HEK293 (cell line): ENCODE results near the gene FXYD4.

Experiments used
- CTCF ChIA-PET: fragments of 350-600 bp; formaldehyde crosslinking; extraction: SDS; loops from one replicate; lab custom pipeline; 2021; ENCODE audit warnings: antibody characterized with exemption; lab: Yijun Ruan, JAX
- POLR2A ChIA-PET: fragments of 300-600 bp; formaldehyde crosslinking; extraction: SDS; loops from one replicate; lab custom pipeline; 2020; ENCODE audit warnings: antibody characterized with exemption, inconsistent platforms; lab: Yijun Ruan, JAX
- H3K27ac ChIP-seq: fragments of 200-500 bp; sonication (Bioruptor generic); 2 replicates; pipeline ENCODE4 v1.5.1; 2014; ENCODE audit warnings: low read depth, low read length, control low read depth, inconsistent platforms; ENCODE audit errors: extremely low read depth
- H3K36me3 ChIP-seq, 2 experiments: fragments of 200-500 bp in 1 of 2; sonication (Bioruptor generic) in 1 of 2; 1 replicate in 1 of 2; 2 replicates in 1 of 2; pipeline ENCODE4 v1.5.1; 2014 to 2017; ENCODE audit warnings: inconsistent platforms in 2 of 2, low read length in 2 of 2; ENCODE audit not compliant: control insufficient read depth in 2 of 2, insufficient read depth in 1 of 2
- H3K4me1 ChIP-seq: fragments of 200-500 bp; sonication (Bioruptor generic); 2 replicates; pipeline ENCODE4 v1.5.1; 2014; ENCODE audit warnings: mild to moderate bottlenecking, low read length, inconsistent platforms; ENCODE audit not compliant: control insufficient read depth, insufficient read depth
- H3K4me3 ChIP-seq: 2 replicates; pipeline ENCODE4 v1.5.1; 2011; ENCODE audit warnings: low read depth, mild to moderate bottlenecking, control low read depth, low read length, moderate library complexity
- H3K9me3 ChIP-seq: fragments of 200-500 bp; sonication (Bioruptor generic); 2 replicates; pipeline ENCODE4 v1.5.1; 2014; ENCODE audit warnings: low read depth, low read length, inconsistent platforms; ENCODE audit not compliant: control insufficient read depth, insufficient read depth
- EGR2 ChIP-seq: fragments of 450-650 bp; formaldehyde crosslinking; IDR thresholded peaks from 2 replicates; pipeline ENCODE4 v1.5.1; 2016; ENCODE audit warnings: low read depth, missing biosample characterization, missing genetic modification characterization
- HOXD13 ChIP-seq: sonication (generic); formaldehyde crosslinking; IDR thresholded peaks from 2 replicates; pipeline ENCODE4 v1.8.0; 2022; ENCODE audit warnings: missing genetic modification reagents, borderline replicate concordance
- ZEB2 ChIP-seq: fragments of 450-650 bp; formaldehyde crosslinking; IDR thresholded peaks from 2 replicates; pipeline ENCODE4 v1.5.1; 2016; ENCODE audit warnings: missing biosample characterization, missing genetic modification characterization
- ZFHX2 ChIP-seq: fragments of 450-650 bp; formaldehyde crosslinking; conservative IDR thresholded peaks from 2 replicates; pipeline ENCODE4 v1.5.1; 2016; ENCODE audit warnings: missing biosample characterization, missing genetic modification characterization
- ZIC2 ChIP-seq: fragments of 450-650 bp; formaldehyde crosslinking; IDR thresholded peaks from 2 replicates; pipeline ENCODE4 v1.5.1; 2016; ENCODE audit warnings: missing biosample characterization, missing genetic modification characterization
- ZNF211 ChIP-seq: fragments of 450-650 bp; formaldehyde crosslinking; IDR thresholded peaks from 2 replicates; pipeline ENCODE4 v1.5.1; 2016; ENCODE audit warnings: low read depth, missing biosample characterization, missing genetic modification characterization
- ZNF214 ChIP-seq: fragments of 450-650 bp; formaldehyde crosslinking; IDR thresholded peaks from 2 replicates; pipeline ENCODE4 v1.5.1; 2017; ENCODE audit warnings: missing biosample characterization, mild to moderate bottlenecking, missing genetic modification characterization, borderline replicate concordance
- ZNF341 ChIP-seq: fragments of 450-650 bp; formaldehyde crosslinking; IDR thresholded peaks from 2 replicates; pipeline ENCODE4; 2016; ENCODE audit warnings: low read depth, missing biosample characterization, missing genetic modification characterization
- ZNF654 ChIP-seq: fragments of 450-650 bp; formaldehyde crosslinking; IDR thresholded peaks from 2 replicates; pipeline ENCODE4 v1.5.1; 2016; ENCODE audit warnings: low read depth, missing biosample characterization, missing genetic modification characterization
- ZNF660 ChIP-seq: fragments of 450-650 bp; IDR thresholded peaks from 2 replicates; pipeline ENCODE4 v1.5.1; 2018; ENCODE audit warnings: missing biosample characterization, mild to moderate bottlenecking, missing genetic modification characterization
- ZNF707 ChIP-seq: fragments of 450-650 bp; formaldehyde crosslinking; IDR thresholded peaks from 2 replicates; pipeline ENCODE4 v1.5.1; 2016; ENCODE audit warnings: missing biosample characterization, missing genetic modification characterization
- TF ChIP-seq, protein P1 (sequence below): fragments of 450-650 bp; formaldehyde crosslinking; IDR thresholded peaks from 2 replicates; pipeline ENCODE4 v1.5.1; 2016; ENCODE audit warnings: missing biosample characterization, missing genetic modification characterization
- TF ChIP-seq, protein P2 (sequence below): fragments of 450-650 bp; formaldehyde crosslinking; IDR thresholded peaks from 2 replicates; pipeline ENCODE4 v1.5.1; 2017; ENCODE audit warnings: missing biosample characterization, missing genetic modification characterization

FXYD4 gene

DNA sequence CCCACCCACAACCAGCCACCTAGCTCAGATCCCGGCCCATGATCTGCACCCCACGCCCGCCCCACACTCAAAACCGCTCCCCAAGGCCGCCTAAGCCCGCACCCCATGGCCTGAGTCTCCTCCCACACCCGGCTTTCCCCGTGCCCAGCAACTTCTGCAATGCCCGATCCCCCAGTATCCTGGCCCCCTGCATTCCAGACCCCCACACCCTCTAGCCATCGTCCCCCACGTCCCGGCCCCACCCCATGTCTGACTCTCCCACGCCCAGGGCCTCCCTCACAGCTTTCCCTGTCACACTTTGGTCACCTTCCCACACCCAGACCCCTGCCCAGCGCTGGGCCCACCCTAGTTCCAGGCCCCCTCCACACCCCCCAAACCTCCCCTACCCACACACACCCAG is 20.1 kb upstream of the FXYD4 start:
- Histone ChIP-seq H3K4me1 (peaks cover 18% of the 10 kb centered on the region), H3K4me3 (no peak overlapping the region), H3K27ac (no peak overlapping the region), H3K36me3 (no peaks in the 10 kb centered on the region), H3K9me3 (no peaks in the 10 kb centered on the region)
- ChIA-PET POLR2A (no interaction called here), CTCF (interaction anchor here (0.6 to 1.2 kb wide), 4 partner anchors 9 to 149 kb away, joined by 3 to 5 read pairs (median 3); no protein-coding TSS in a partner anchor)
- TF ChIP-seq ZIC2 (no peak), ZFHX2 (peak; percentile 29; the same call in 1 of the 2 replicates)

DNA sequence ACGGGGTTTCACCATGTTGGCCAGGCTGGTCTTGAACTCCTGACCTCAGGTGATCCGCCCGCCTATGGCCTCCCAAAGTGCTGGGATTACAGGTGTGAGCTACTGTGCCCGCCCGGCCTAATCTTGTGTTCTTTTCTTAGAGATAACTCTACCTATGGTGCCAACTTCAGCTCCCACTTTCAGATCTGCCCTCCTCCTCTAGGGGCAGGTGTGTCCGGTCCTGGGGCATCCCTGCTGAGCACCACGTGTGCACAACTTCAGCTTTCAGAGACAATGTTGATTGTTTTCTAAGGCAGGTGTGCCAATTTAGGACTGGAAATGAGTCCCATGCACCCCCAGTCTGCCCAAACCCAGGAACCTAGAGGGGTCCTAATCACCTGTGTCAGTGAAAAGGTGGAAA is 18.5 kb upstream of the FXYD4 start:
- POLR2A ChIA-PET = no interaction called here
- TF ChIP-seq ZEB2 (tag by site-specific recombination) (no peak), HOXD13 (CRISPR knock-in tag) (no peak), ZNF341 (tag by site-specific recombination) (no peak), ZNF707 (no peak), ZNF654 (tag by site-specific recombination) (no peak)
- CTCF ChIA-PET = interaction anchor here (0.6 to 1.5 kb wide), 4 partner anchors 9 to 32 kb away, joined by 3 to 4 read pairs (median 4); no protein-coding TSS in a partner anchor

DNA sequence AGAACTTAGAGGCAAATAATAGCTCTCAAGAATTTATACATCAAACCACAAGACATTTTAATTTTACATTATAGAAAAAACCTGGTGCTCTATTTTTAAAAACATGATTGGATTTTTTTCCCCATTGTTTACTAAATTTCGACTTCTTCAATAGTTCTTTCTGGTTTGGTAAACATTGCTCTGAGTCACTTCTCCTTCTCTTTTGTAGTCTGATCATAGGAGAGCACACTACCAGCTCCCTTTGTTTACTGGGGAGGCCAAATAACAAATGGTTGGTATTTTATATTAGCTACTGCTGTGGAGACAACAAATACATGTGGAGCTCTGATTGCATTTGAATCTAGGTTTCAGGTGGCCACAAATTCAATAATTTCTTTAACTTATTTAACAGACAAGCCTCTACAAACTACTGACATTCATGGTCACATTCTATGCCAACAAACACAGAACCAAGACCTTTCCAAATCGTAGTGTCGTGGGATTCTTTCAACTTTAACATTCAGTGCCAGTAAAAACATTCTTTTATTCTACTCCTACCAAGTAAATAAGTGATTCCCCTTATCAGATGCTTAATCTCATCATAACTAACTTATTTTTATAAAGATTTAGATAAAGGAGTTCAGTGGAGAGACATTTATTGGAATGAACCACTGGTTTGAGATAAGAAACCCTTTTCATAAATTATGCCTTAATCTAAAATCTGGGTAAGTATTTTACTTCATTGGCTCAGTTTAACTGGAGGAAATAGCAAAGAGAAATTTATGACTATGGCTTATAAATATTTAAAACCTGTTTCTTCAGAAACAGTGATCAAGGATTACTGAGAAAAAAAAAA is 17.7 kb upstream of the FXYD4 start:
- TF ChIP-seq, protein P1, sequence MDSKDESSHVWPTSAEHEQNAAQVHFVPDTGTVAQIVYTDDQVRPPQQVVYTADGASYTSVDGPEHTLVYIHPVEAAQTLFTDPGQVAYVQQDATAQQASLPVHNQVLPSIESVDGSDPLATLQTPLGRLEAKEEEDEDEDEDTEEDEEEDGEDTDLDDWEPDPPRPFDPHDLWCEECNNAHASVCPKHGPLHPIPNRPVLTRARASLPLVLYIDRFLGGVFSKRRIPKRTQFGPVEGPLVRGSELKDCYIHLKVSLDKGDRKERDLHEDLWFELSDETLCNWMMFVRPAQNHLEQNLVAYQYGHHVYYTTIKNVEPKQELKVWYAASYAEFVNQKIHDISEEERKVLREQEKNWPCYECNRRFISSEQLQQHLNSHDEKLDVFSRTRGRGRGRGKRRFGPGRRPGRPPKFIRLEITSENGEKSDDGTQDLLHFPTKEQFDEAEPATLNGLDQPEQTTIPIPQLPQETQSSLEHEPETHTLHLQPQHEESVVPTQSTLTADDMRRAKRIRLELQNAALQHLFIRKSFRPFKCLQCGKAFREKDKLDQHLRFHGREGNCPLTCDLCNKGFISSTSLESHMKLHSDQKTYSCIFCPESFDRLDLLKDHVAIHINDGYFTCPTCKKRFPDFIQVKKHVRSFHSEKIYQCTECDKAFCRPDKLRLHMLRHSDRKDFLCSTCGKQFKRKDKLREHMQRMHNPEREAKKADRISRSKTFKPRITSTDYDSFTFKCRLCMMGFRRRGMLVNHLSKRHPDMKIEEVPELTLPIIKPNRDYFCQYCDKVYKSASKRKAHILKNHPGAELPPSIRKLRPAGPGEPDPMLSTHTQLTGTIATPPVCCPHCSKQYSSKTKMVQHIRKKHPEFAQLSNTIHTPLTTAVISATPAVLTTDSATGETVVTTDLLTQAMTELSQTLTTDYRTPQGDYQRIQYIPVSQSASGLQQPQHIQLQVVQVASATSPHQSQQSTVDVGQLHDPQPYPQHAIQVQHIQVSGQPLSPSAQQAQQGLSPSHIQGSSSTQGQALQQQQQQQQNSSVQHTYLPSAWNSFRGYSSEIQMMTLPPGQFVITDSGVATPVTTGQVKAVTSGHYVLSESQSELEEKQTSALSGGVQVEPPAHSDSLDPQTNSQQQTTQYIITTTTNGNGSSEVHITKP = peak; percentile 80
- TF ChIP-seq ZNF660 (peak; percentile 86), ZNF214 (tag by site-specific recombination) (no peak)
- TF ChIP-seq, protein P2, sequence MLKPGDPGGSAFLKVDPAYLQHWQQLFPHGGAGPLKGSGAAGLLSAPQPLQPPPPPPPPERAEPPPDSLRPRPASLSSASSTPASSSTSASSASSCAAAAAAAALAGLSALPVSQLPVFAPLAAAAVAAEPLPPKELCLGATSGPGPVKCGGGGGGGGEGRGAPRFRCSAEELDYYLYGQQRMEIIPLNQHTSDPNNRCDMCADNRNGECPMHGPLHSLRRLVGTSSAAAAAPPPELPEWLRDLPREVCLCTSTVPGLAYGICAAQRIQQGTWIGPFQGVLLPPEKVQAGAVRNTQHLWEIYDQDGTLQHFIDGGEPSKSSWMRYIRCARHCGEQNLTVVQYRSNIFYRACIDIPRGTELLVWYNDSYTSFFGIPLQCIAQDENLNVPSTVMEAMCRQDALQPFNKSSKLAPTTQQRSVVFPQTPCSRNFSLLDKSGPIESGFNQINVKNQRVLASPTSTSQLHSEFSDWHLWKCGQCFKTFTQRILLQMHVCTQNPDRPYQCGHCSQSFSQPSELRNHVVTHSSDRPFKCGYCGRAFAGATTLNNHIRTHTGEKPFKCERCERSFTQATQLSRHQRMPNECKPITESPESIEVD = peak; percentile 80
- no peak overlapping the region for H3K4me3 ChIP-seq
- H3K4me1 ChIP-seq = peaks cover 18% of the 10 kb centered on the region
- POLR2A ChIA-PET = interaction anchor here (0.7 kb wide), 1 partner anchor 514 kb away, joined by 4 read pairs; no protein-coding TSS in a partner anchor
- CTCF ChIA-PET = interaction anchor here (0.6 to 1.5 kb wide), 3 partner anchors 9 to 25 kb away, joined by 3 to 4 read pairs (median 4); no protein-coding TSS in a partner anchor
- peak overlapping the region; percentile 29; the same call in 1 of the 2 replicates for H3K27ac ChIP-seq
- no peaks in the 10 kb centered on the region for H3K9me3 ChIP-seq
- no peaks in the 10 kb centered on the region for H3K36me3 ChIP-seq

More for the DNA sequence above, 18.5 kb upstream of the FXYD4 start:
- H3K36me3 ChIP-seq = no peaks in the 10 kb centered on the region
- H3K4me3 ChIP-seq = no peak overlapping the region
- H3K4me1 ChIP-seq = peaks cover 18% of the 10 kb centered on the region
- no peak overlapping the region for H3K27ac ChIP-seq
- H3K9me3 ChIP-seq = no peaks in the 10 kb centered on the region

DNA sequence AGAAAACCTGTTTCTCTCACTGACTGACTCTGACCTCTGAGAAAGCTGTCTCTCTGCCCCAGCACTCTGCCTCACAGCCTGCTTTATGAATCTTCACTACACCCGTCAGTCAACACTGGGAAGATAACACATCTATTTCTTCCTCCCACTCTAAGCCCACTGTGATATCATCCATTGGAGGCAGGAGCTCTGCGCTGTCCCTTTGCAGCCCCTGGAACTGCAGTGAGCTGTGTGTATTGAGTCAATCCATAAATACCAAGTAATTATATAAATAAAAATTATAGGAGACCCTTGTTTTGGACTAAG is 17.2 kb upstream of the FXYD4 start:
- TF ChIP-seq EGR2 (tag by site-specific recombination) = peak; percentile 73
- TF ChIP-seq, protein P1 = peak; percentile 7; the same call in 1 of the 2 replicates
- 0 out of 2 replicates have a peak, but pooled peaks have one; percentile 39 for TF ChIP-seq ZFHX2
- no peak for TF ChIP-seq ZNF211
- CTCF ChIA-PET = interaction anchor here (0.6 to 1.5 kb wide), 3 partner anchors 23 to 149 kb away, joined by 3 to 5 read pairs (median 4); no protein-coding TSS in a partner anchor

More for the DNA sequence above, 17.2 kb upstream of the FXYD4 start:
- H3K4me1 ChIP-seq = peaks cover 18% of the 10 kb centered on the region
- H3K27ac ChIP-seq = no peak overlapping the region
- H3K36me3 ChIP-seq = no peaks in the 10 kb centered on the region
- POLR2A ChIA-PET = interaction anchor here (0.7 kb wide), 1 partner anchor 514 kb away, joined by 4 read pairs; no protein-coding TSS in a partner anchor
- no peaks in the 10 kb centered on the region for H3K9me3 ChIP-seq
- H3K4me3 ChIP-seq = no peak overlapping the region
